ENCODE results near the gene FBXW10B. TPM values are rescaled to one million over a fixed set of nuclear protein-coding genes. Genes with fewer than 3 reads are reported as not detected.

The FBXW10B gene
- total RNA-seq, 1 experiment from 2014 or later, result 0.54 TPM

DNA sequence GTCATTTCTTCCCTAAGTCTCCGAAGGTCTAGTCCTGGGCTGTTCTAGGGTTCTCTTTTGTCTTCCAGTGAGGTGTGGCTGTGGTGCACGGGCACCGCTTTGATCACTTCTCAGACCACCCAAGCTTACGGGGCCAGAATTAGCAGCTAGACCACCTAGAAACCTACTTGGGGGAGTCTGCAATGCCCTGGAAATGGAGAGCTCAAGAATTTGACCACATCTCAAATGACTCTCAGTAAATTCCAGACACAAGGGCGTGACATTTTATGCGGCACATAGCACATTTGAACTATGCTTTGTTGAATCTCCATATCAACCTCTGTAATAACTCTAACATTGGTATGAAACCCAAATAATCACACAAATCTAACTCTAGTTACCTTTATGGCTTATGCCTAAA lies 39.7 kb upstream of the FBXW10B start:
- H3K4me1 ChIP-seq (ENCODE audit: control insufficient read depth, insufficient read depth, low read length), result no peaks in the 10 kb centered on the region
- peaks cover 2% of the 10 kb centered on the region; the same call in 1 of the 2 replicates for H3K36me3 ChIP-seq (ENCODE audit: control insufficient read depth, insufficient read depth, low read length)
- DNase-seq (ENCODE audit: low read depth, low spot score) (no peak), ATAC-seq (no peak)
- CTCF ChIA-PET, result no interaction called here
- H3K9me3 ChIP-seq (ENCODE audit: control insufficient read depth, insufficient read depth, low read depth, low read length), result no peaks in the 10 kb centered on the region
- TF ChIP-seq TCF7L2 (IDR thresholded peaks at IDR 0.05; ENCODE audit: low read depth, low read length), result no peak
- POLR2A ChIA-PET, result no interaction called here
- H3K27ac ChIP-seq (ENCODE audit: low read length), result no peak overlapping the region
- H3K27me3 ChIP-seq (ENCODE audit: control insufficient read depth, insufficient read depth, low read length), result no peaks in the 10 kb centered on the region
- in situ Hi-C loops (cut with HindIII; ENCODE audit: low pct_unique_long_range_greater_than_20kb, low sequenced_read_pairs), result no loop called here
- intact Hi-C loops (cut with micrococcal nuclease; ENCODE audit: unreplicated experiment), result no loop called here
- H3K4me3 ChIP-seq (ENCODE audit: low read depth in 2 of 2, low read length in 2 of 2), result no peak overlapping the region
- BruUV-seq (replicated peaks), result no TSS peak

- no peaks in the 10 kb centered on the region for H3K4me1 ChIP-seq (ENCODE audit: control insufficient read depth, insufficient read depth, low read length)
- ATAC-seq, result no peak
Observed at GRCh38 chr17:15658296-15658695, 38.8 kb upstream of the FBXW10B start.

GRCh38 chr17:15657868-15658267 lies 38.4 kb upstream of the FBXW10B start:
- H3K27ac ChIP-seq (ENCODE audit: low read length), result no peak overlapping the region
- no peak for ATAC-seq
- no peaks in the 10 kb centered on the region for H3K27me3 ChIP-seq (ENCODE audit: control insufficient read depth, insufficient read depth, low read length)
- ChIA-PET CTCF (no interaction called here), POLR2A (no interaction called here)
- no peaks in the 10 kb centered on the region for H3K9me3 ChIP-seq (ENCODE audit: control insufficient read depth, insufficient read depth, low read depth, low read length)
- intact Hi-C loops (cut with micrococcal nuclease; ENCODE audit: unreplicated experiment), result no loop called here
- peaks cover 2% of the 10 kb centered on the region; the same call in 1 of the 2 replicates for H3K36me3 ChIP-seq (ENCODE audit: control insufficient read depth, insufficient read depth, low read length)
- TF ChIP-seq CTCF (IDR thresholded peaks at IDR 0.05) (no peak), SIN3A (IDR thresholded peaks at IDR 0.05; ENCODE audit: borderline replicate concordance, insufficient read depth, low read depth, low read length) (no peak), TCF7L2 (IDR thresholded peaks at IDR 0.05; ENCODE audit: low read depth, low read length) (no peak)
- no peak for DNase-seq (ENCODE audit: low read depth, low spot score)
- BruUV-seq (replicated peaks), result no TSS peak
- H3K4me1 ChIP-seq (ENCODE audit: control insufficient read depth, insufficient read depth, low read length), result no peaks in the 10 kb centered on the region
- no peak overlapping the region for H3K4me3 ChIP-seq (ENCODE audit: low read depth in 2 of 2, low read length in 2 of 2)
- in situ Hi-C loops (cut with HindIII; ENCODE audit: low pct_unique_long_range_greater_than_20kb, low sequenced_read_pairs), result no loop called here

More at GRCh38 chr17:15658296-15658695, 38.8 kb upstream of the FBXW10B start:
- Histone ChIP-seq H3K9me3 (ENCODE audit: control insufficient read depth, insufficient read depth, low read depth, low read length) (no peaks in the 10 kb centered on the region), H3K27me3 (ENCODE audit: control insufficient read depth, insufficient read depth, low read length) (no peaks in the 10 kb centered on the region), H3K4me3 (ENCODE audit: low read depth in 2 of 2, low read length in 2 of 2) (no peak overlapping the region), H3K36me3 (ENCODE audit: control insufficient read depth, insufficient read depth, low read length) (peaks cover 2% of the 10 kb centered on the region; the same call in 1 of the 2 replicates), H3K27ac (ENCODE audit: low read length) (no peak overlapping the region)
- DNase-seq (ENCODE audit: low read depth, low spot score), result no peak
- intact Hi-C loops (cut with micrococcal nuclease; ENCODE audit: unreplicated experiment) (no loop called here), in situ Hi-C loops (cut with HindIII; ENCODE audit: low pct_unique_long_range_greater_than_20kb, low sequenced_read_pairs) (no loop called here)
- CTCF ChIA-PET, result no interaction called here
- BruUV-seq (replicated peaks), result no TSS peak
- POLR2A ChIA-PET, result no interaction called here
- TF ChIP-seq TCF7L2 (IDR thresholded peaks at IDR 0.05; ENCODE audit: low read depth, low read length) (no peak), REST (IDR thresholded peaks at IDR 0.05; ENCODE audit: insufficient read depth in 1 of 2, low read depth in 2 of 2, low read length in 1 of 2) (no peak)

All from Panc1 (cell line).